ENCODE measurements around the gene IRF5.

DNA sequence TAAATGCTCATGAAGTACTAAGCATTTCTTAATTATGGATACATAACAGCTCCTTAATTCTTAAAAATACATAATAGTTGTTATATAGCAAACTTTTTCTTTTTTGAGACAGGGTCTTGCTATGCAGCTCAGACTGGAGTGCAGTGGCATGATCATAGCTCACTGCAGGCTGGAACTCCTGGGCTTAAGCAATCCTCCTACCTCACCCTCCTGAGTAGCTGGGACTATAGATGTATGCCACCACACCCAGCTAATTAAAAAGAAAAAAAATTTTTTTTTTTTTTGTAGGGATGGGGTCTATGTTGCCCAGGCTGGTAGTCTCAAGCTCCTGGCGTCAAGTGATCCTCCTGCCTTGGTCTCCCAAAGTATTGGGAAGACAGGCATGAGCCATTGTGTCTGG, 30.9 kb downstream of the IRF5 start:
- TF ChIP-seq, protein P1, sequence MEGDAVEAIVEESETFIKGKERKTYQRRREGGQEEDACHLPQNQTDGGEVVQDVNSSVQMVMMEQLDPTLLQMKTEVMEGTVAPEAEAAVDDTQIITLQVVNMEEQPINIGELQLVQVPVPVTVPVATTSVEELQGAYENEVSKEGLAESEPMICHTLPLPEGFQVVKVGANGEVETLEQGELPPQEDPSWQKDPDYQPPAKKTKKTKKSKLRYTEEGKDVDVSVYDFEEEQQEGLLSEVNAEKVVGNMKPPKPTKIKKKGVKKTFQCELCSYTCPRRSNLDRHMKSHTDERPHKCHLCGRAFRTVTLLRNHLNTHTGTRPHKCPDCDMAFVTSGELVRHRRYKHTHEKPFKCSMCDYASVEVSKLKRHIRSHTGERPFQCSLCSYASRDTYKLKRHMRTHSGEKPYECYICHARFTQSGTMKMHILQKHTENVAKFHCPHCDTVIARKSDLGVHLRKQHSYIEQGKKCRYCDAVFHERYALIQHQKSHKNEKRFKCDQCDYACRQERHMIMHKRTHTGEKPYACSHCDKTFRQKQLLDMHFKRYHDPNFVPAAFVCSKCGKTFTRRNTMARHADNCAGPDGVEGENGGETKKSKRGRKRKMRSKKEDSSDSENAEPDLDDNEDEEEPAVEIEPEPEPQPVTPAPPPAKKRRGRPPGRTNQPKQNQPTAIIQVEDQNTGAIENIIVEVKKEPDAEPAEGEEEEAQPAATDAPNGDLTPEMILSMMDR (IDR thresholded peaks at IDR 0.05; ENCODE audit: low read length), result no peak
- TF ChIP-seq EZH2 (optimal IDR thresholded peaks at IDR 0.05; ENCODE audit: low read depth, low read length), result no peak
- TF ChIP-seq EZH2phosphoT487 (IDR thresholded peaks at IDR 0.05; ENCODE audit: low read length), result no peak

Data from MM.1S (cell line).